WTC11 (cell line): ENCODE results near the gene VSNL1. TPM values are rescaled to one million over a fixed set of nuclear protein-coding genes. Genes with fewer than 3 reads are reported as not detected.

Experiments used
- ATAC-seq: fragments of 200-7000 bp; cut with Tn5 transposase; 2 replicates; pipeline ENCODE4 v1.10.0; 2021; ENCODE audit warnings: mild to moderate bottlenecking, moderate library complexity
- CTCF ChIA-PET: fragments of 300-600 bp; sonication (Branson Sonifier 250); formaldehyde crosslinking; loops from one replicate; lab custom pipeline; 2021; ENCODE audit warnings: antibody characterized with exemption; lab: Charles Lee
- POLR2A ChIA-PET: fragments of 350-600 bp; sonication (Branson Sonifier 250); formaldehyde crosslinking; loops from one replicate; lab custom pipeline; 2021; ENCODE audit warnings: antibody characterized with exemption; lab: Charles Lee
- DNase-seq: peaks from one replicate; pipeline ENCODE4 v3.0.0; 2021; ENCODE audit warnings: low spot score
- H3K27ac Mint-ChIP-seq: 2 replicates; pipeline ENCODE4 v1.8.0; 2021; ENCODE audit warnings: mixed read lengths
- H3K27me3 Mint-ChIP-seq: 2 replicates; pipeline ENCODE4 v1.8.0; 2021; ENCODE audit warnings: low read depth, mild to moderate bottlenecking, moderate library complexity, mixed read lengths
- H3K36me3 Mint-ChIP-seq: 2 replicates; pipeline ENCODE4 v1.8.0; 2021; ENCODE audit warnings: mixed read lengths
- H3K4me1 Mint-ChIP-seq: 2 replicates; pipeline ENCODE4 v1.8.0; 2022; ENCODE audit warnings: mixed read lengths
- H3K4me3 Mint-ChIP-seq: 2 replicates; pipeline ENCODE4 v1.8.0; 2021; ENCODE audit warnings: mild to moderate bottlenecking, moderate library complexity, mixed read lengths
- H3K9me3 Mint-ChIP-seq: 2 replicates; pipeline ENCODE4 v1.8.0; 2021; ENCODE audit warnings: mixed read lengths
- ELF4 ChIP-seq: sonication (generic); formaldehyde crosslinking; IDR thresholded peaks from 2 replicates; pipeline ENCODE4 v1.8.1; 2022; ENCODE audit warnings: low read depth, mild to moderate bottlenecking, moderate library complexity, missing genetic modification reagents
- ESRRA ChIP-seq: sonication (generic); formaldehyde crosslinking; IDR thresholded peaks from 2 replicates; pipeline ENCODE4 v1.8.1; 2022; ENCODE audit warnings: mild to moderate bottlenecking, missing genetic modification reagents, borderline replicate concordance
- GRHL2 ChIP-seq: fragments of 250-450 bp; sonication (Bioruptor Pico); IDR thresholded peaks from 2 replicates; pipeline ENCODE4 v1.8.0; 2022; ENCODE audit warnings: mild to moderate bottlenecking, moderate library complexity; ENCODE audit not compliant: insufficient replicate concordance, severe bottlenecking
- MXD4 ChIP-seq: fragments of 250-450 bp; sonication (Bioruptor Pico); IDR thresholded peaks from 2 replicates; pipeline ENCODE4 v1.8.0; 2021; ENCODE audit warnings: mild to moderate bottlenecking, moderate library complexity, borderline replicate concordance
- NFATC4 ChIP-seq: fragments of 250-450 bp; sonication (Bioruptor Pico); IDR thresholded peaks from 2 replicates; pipeline ENCODE4 v1.9.0; 2021; ENCODE audit warnings: mild to moderate bottlenecking
- NR3C1 ChIP-seq: sonication (generic); formaldehyde crosslinking; conservative IDR thresholded peaks from 2 replicates; pipeline ENCODE4 v1.8.1; 2023; ENCODE audit warnings: low read depth, mild to moderate bottlenecking, missing genetic modification reagents
- SMAD3 ChIP-seq: sonication (generic); formaldehyde crosslinking; IDR thresholded peaks from 2 replicates; pipeline ENCODE4 v1.8.0; 2022; ENCODE audit warnings: missing genetic modification reagents, mild to moderate bottlenecking, borderline replicate concordance
- SP1 ChIP-seq: sonication (generic); formaldehyde crosslinking; conservative IDR thresholded peaks from 2 replicates; pipeline ENCODE4 v1.8.1; 2022; ENCODE audit warnings: missing genetic modification reagents
- TCF7 ChIP-seq: sonication (generic); formaldehyde crosslinking; IDR thresholded peaks from 2 replicates; pipeline ENCODE4 v1.8.0; 2022; ENCODE audit warnings: mild to moderate bottlenecking, low read depth, missing genetic modification reagents, moderate library complexity
- ZNF138 ChIP-seq: sonication (generic); formaldehyde crosslinking; conservative IDR thresholded peaks from 2 replicates; pipeline ENCODE4 v1.8.1; 2022; ENCODE audit warnings: mild to moderate bottlenecking, moderate library complexity, missing genetic modification reagents
- ZNF263 ChIP-seq: sonication (generic); formaldehyde crosslinking; IDR thresholded peaks from 2 replicates; pipeline ENCODE4 v1.8.1; 2022; ENCODE audit warnings: low read depth, mild to moderate bottlenecking, moderate library complexity, missing genetic modification reagents
- ZNF317 ChIP-seq: sonication (generic); formaldehyde crosslinking; IDR thresholded peaks from 2 replicates; pipeline ENCODE4 v1.8.1; 2023; ENCODE audit warnings: low read depth, mild to moderate bottlenecking, moderate library complexity, missing genetic modification reagents, borderline replicate concordance
- ZNF512 ChIP-seq: sonication (generic); formaldehyde crosslinking; IDR thresholded peaks from 2 replicates; pipeline ENCODE4 v1.8.1; 2022; ENCODE audit warnings: missing genetic modification reagents, borderline replicate concordance
- total RNA-seq: library from RNA; stranded (reverse); gene quantifications from 3 replicates; pipeline ENCODE4 v1.2.3, GENCODE V29; 2021
- TF ChIP-seq, protein P1 (sequence below): sonication (generic); formaldehyde crosslinking; IDR thresholded peaks from 2 replicates; pipeline ENCODE4 v1.8.1; 2023; ENCODE audit warnings: mild to moderate bottlenecking, moderate library complexity, missing genetic modification reagents
- TF ChIP-seq, protein P2 (sequence below): sonication (generic); formaldehyde crosslinking; IDR thresholded peaks from 2 replicates; pipeline ENCODE4 v1.8.1; 2023; ENCODE audit warnings: mild to moderate bottlenecking, missing genetic modification reagents
- TF ChIP-seq, protein P3 (sequence below): sonication (generic); formaldehyde crosslinking; IDR thresholded peaks from 2 replicates; pipeline ENCODE4 v1.8.1; 2022; ENCODE audit warnings: low read depth, missing genetic modification reagents, borderline replicate concordance
- TF ChIP-seq, protein P4 (sequence below): sonication (generic); formaldehyde crosslinking; IDR thresholded peaks from 2 replicates; pipeline ENCODE4 v1.8.1; 2023; ENCODE audit warnings: mild to moderate bottlenecking, missing genetic modification reagents

Gene VSNL1
- total RNA-seq, 1 experiment from 2014 or later: 78.4 TPM

DNA sequence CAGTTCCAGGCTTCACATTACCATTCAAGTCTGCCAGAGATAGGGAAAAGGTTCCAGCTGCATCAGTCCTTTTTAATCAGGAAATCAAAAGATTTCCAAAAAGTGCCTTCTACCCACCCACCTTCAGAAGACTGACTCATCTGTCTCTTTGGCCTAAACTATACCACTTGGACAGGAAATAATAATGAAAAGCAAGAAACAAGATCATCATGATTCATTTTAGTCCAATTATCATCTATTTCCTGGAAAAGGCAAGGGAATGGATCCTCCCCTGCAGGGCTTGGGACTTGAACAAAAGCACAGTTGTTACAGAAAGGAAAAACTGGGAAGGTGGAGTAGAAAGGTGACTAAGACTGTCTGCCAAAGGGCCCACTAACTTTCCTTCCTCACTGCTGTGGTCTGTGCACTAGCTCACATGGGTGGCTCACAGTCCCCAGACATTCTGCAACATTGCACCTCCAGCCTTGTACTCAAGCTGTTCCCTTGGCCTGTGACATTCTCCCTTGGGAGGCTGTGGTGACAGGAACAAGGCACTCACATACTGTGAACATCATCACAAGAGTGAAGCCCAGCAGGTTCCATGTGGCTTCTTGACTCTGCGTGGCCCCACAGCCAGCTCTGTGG is 75.3 kb downstream of the VSNL1 start:
- Mint-ChIP-seq H3K4me1 (peaks cover 50% of the 10 kb centered on the region), H3K9me3 (no peaks in the 10 kb centered on the region), H3K27ac (peak overlapping the region; percentile 27; the same call in 1 of the 2 replicates), H3K27me3 (no peaks in the 10 kb centered on the region), H3K36me3 (peaks cover 27% of the 10 kb centered on the region)
- DNase-seq: no peak
- ATAC-seq: no peak
- POLR2A ChIA-PET: no interaction called here
- CTCF ChIA-PET: interaction anchor here (1.3 kb wide), 1 partner anchor 30 kb away, joined by 4 read pairs; no protein-coding TSS in a partner anchor
- TF ChIP-seq, protein P1, sequence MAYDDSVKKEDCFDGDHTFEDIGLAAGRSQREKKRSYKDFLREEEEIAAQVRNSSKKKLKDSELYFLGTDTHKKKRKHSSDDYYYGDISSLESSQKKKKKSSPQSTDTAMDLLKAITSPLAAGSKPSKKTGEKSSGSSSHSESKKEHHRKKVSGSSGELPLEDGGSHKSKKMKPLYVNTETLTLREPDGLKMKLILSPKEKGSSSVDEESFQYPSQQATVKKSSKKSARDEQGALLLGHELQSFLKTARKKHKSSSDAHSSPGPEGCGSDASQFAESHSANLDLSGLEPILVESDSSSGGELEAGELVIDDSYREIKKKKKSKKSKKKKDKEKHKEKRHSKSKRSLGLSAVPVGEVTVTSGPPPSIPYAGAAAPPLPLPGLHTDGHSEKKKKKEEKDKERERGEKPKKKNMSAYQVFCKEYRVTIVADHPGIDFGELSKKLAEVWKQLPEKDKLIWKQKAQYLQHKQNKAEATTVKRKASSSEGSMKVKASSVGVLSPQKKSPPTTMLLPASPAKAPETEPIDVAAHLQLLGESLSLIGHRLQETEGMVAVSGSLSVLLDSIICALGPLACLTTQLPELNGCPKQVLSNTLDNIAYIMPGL (CRISPR knock-in tag): no peak
- TF ChIP-seq, protein P2, sequence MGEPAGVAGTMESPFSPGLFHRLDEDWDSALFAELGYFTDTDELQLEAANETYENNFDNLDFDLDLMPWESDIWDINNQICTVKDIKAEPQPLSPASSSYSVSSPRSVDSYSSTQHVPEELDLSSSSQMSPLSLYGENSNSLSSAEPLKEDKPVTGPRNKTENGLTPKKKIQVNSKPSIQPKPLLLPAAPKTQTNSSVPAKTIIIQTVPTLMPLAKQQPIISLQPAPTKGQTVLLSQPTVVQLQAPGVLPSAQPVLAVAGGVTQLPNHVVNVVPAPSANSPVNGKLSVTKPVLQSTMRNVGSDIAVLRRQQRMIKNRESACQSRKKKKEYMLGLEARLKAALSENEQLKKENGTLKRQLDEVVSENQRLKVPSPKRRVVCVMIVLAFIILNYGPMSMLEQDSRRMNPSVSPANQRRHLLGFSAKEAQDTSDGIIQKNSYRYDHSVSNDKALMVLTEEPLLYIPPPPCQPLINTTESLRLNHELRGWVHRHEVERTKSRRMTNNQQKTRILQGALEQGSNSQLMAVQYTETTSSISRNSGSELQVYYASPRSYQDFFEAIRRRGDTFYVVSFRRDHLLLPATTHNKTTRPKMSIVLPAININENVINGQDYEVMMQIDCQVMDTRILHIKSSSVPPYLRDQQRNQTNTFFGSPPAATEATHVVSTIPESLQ: no peak
- TF ChIP-seq SMAD3 (no peak), SP1 (CRISPR knock-in tag) (no peak), ESRRA (no peak), NFATC4 (CRISPR knock-in tag) (no peak), MXD4 (CRISPR knock-in tag) (no peak), GRHL2 (no peak), ZNF263 (CRISPR knock-in tag) (no peak), ZNF317 (CRISPR knock-in tag) (no peak), TCF7 (CRISPR knock-in tag) (no peak)
- TF ChIP-seq, protein P3, sequence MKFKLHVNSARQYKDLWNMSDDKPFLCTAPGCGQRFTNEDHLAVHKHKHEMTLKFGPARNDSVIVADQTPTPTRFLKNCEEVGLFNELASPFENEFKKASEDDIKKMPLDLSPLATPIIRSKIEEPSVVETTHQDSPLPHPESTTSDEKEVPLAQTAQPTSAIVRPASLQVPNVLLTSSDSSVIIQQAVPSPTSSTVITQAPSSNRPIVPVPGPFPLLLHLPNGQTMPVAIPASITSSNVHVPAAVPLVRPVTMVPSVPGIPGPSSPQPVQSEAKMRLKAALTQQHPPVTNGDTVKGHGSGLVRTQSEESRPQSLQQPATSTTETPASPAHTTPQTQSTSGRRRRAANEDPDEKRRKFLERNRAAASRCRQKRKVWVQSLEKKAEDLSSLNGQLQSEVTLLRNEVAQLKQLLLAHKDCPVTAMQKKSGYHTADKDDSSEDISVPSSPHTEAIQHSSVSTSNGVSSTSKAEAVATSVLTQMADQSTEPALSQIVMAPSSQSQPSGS: no peak
- TF ChIP-seq, all 79 proteins: peak for 0
- H3K4me3 Mint-ChIP-seq: no peak overlapping the region

DNA sequence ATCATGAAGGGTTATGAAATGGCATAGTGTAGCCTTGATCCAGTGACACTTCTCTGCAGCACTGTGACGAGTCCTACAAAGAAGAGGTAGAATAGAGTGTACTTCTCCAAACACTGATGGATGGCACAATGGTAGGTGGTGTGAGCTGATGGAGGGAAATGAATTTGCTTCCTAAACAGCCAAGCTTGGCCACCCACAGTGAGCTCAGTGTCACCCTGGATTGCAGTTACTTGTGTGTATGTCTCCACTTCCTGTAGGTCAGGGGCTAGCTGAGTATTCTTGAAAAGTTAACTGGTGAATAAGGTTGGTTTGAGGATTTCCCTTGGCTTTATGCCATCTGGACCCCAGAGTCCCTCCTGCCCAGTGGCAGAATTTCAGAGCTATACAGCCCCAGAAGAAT is 75.9 kb downstream of the VSNL1 start:
- H3K36me3 Mint-ChIP-seq: peaks cover 22% of the 10 kb centered on the region
- ATAC-seq: no peak
- POLR2A ChIA-PET: no interaction called here
- TF ChIP-seq ZNF138 (CRISPR knock-in tag): no peak
- TF ChIP-seq, protein P4, sequence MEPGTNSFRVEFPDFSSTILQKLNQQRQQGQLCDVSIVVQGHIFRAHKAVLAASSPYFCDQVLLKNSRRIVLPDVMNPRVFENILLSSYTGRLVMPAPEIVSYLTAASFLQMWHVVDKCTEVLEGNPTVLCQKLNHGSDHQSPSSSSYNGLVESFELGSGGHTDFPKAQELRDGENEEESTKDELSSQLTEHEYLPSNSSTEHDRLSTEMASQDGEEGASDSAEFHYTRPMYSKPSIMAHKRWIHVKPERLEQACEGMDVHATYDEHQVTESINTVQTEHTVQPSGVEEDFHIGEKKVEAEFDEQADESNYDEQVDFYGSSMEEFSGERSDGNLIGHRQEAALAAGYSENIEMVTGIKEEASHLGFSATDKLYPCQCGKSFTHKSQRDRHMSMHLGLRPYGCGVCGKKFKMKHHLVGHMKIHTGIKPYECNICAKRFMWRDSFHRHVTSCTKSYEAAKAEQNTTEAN (CRISPR knock-in tag): no peak
- no peak for TF ChIP-seq SMAD3
- no peak for TF ChIP-seq NR3C1
- TF ChIP-seq, all 79 proteins: peak for 0
- DNase-seq: no peak
- Mint-ChIP-seq H3K4me1 (peaks cover 55% of the 10 kb centered on the region), H3K9me3 (no peaks in the 10 kb centered on the region), H3K27ac (peak overlapping the region; percentile 27; the same call in 1 of the 2 replicates), H3K27me3 (no peaks in the 10 kb centered on the region), H3K4me3 (no peak overlapping the region)
- CTCF ChIA-PET: no interaction called here

GRCh38 chr2:17617516-17617915 is 77.0 kb downstream of the VSNL1 start:
- H3K36me3 Mint-ChIP-seq: peaks cover 26% of the 10 kb centered on the region
- no peak for DNase-seq
- H3K4me3 Mint-ChIP-seq: no peak overlapping the region
- no peaks in the 10 kb centered on the region for H3K27me3 Mint-ChIP-seq
- no peak for ATAC-seq
- H3K27ac Mint-ChIP-seq: no peak overlapping the region
- H3K4me1 Mint-ChIP-seq: peaks cover 67% of the 10 kb centered on the region
- CTCF ChIA-PET: no interaction called here
- no peaks in the 10 kb centered on the region for H3K9me3 Mint-ChIP-seq
- TF ChIP-seq ELF4 (CRISPR knock-in tag): no peak
- no peak for TF ChIP-seq ZNF512 (CRISPR knock-in tag)
- POLR2A ChIA-PET: no interaction called here
